Activated CD4-positive, alpha-beta memory T cell treated with anti-CD3 and anti-CD28 coated beads, Interleukin-2, amount 10 ng/mL, durations not matched to agents 7 days and 5 days (primary cell): ENCODE measurements around the gene HCN4. TPM values are rescaled to one million over a fixed set of nuclear protein-coding genes. Genes with fewer than 3 reads are reported as not detected.

Source experiments
- CTCF ChIA-PET: fragments of 350-600 bp; sonication (Branson Sonifier 250); formaldehyde crosslinking; loops from one replicate; lab custom pipeline; 2021; ENCODE audit warnings: antibody characterized with exemption, inconsistent platforms; lab: Charles Lee
- POLR2A ChIA-PET: fragments of 350-600 bp; sonication (Branson Sonifier 250); formaldehyde crosslinking; loops from one replicate; lab custom pipeline; 2021; ENCODE audit warnings: antibody characterized with exemption; lab: Charles Lee
- DNase-seq: peaks from one replicate; pipeline ENCODE4 v3.0.0-alpha.2; 2020
- H3K27ac Mint-ChIP-seq: one replicate; pipeline ENCODE4 v1.8.0; 2021; ENCODE audit warnings: mild to moderate bottlenecking, mixed read lengths
- H3K27me3 Mint-ChIP-seq: one replicate; pipeline ENCODE4 v1.8.0; 2021; ENCODE audit warnings: mixed read lengths
- H3K36me3 Mint-ChIP-seq: one replicate; pipeline ENCODE4 v1.8.0; 2021; ENCODE audit warnings: low read depth, mixed read lengths
- H3K4me1 Mint-ChIP-seq: one replicate; pipeline ENCODE4 v1.8.0; 2021; ENCODE audit warnings: mixed read lengths
- H3K4me3 Mint-ChIP-seq: one replicate; pipeline ENCODE4 v1.8.0; 2021; ENCODE audit warnings: mild to moderate bottlenecking, mixed read lengths
- H3K9me3 Mint-ChIP-seq: one replicate; pipeline ENCODE4 v1.8.0; 2021; ENCODE audit warnings: mixed read lengths
- total RNA-seq, 2 experiments: library from RNA; stranded (reverse); gene quantifications; one replicate each; pipeline ENCODE4 v1.2.3, GENCODE V29; 2021

The HCN4 gene
- total RNA-seq, 2 experiments from 2014 or later, result not detected

DNA sequence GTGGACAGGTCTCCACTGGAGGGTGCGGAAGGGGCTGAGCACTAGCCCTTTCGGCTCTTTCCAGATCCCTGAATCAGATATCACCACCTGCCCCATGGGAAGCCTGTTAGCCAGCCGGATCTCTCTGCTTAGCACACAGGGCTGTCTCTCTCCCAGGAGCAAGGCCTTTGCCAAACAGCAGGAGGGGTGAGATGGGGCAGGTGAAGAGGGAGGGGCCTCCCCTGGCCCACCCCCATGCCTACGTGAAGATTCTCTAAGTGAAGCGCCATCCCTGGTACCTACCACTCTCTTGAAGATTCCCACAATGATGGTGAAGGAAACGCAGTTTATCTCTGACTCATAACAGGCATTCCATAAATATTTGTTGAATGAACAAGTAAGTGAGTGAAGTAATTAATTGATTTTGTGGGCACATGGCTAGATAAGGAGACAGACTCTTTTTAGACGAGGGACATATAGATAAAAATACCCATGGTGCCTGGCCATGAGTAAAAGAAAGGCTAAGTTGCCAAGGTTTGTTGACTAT is 19.6 kb upstream of the HCN4 start:
- H3K9me3 Mint-ChIP-seq, result no peaks in the 10 kb centered on the region
- H3K4me1 Mint-ChIP-seq, result no peaks in the 10 kb centered on the region
- peaks cover 10% of the 10 kb centered on the region for H3K27me3 Mint-ChIP-seq
- CTCF ChIA-PET, result no interaction called here
- DNase-seq, result no peak
- H3K4me3 Mint-ChIP-seq, result no peak overlapping the region
- no peaks in the 10 kb centered on the region for H3K36me3 Mint-ChIP-seq
- H3K27ac Mint-ChIP-seq, result no peak overlapping the region
- POLR2A ChIA-PET, result no interaction called here

DNA sequence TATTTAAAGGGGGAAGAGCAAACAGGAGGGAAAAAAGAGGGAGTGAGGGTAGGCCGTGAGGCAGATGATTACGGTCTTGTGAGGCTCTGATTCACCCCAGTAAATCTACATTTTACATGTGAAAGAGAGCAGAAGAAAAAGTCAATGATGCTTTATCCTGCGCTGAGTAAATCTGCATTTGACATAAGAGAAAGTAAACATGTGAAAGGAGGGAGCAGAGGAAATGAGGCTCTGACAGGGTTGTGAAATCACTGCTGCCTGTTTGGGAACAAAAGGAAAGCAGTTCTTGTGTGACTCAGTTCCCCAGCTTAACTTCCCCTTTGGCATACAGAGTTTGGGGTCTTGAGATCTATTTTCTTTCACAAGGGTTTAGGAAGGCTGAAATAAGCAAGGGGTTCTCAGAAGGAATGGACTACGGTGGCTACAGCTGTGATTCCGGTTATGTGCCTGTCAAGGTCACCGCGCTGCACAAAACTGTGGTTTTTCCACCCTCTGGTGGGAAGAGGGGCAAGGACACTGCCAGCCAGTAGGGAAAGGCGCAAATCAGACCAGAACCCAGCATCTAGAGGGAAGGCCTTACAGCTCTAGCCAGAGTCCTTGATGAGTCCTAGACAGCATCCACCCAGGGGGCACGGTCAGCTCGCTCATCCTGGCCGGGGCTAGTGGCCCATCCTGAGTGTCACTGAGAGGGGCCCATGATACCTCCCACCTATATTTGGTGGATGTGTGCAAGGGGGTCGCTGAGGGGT is 18.9 kb upstream of the HCN4 start:
- no peak overlapping the region for H3K4me3 Mint-ChIP-seq
- DNase-seq, result no peak
- no peaks in the 10 kb centered on the region for H3K4me1 Mint-ChIP-seq
- H3K36me3 Mint-ChIP-seq, result no peaks in the 10 kb centered on the region
- no peak overlapping the region for H3K27ac Mint-ChIP-seq
- CTCF ChIA-PET, result no interaction called here
- H3K9me3 Mint-ChIP-seq, result no peaks in the 10 kb centered on the region
- peaks cover 10% of the 10 kb centered on the region for H3K27me3 Mint-ChIP-seq
- POLR2A ChIA-PET, result no interaction called here

DNA sequence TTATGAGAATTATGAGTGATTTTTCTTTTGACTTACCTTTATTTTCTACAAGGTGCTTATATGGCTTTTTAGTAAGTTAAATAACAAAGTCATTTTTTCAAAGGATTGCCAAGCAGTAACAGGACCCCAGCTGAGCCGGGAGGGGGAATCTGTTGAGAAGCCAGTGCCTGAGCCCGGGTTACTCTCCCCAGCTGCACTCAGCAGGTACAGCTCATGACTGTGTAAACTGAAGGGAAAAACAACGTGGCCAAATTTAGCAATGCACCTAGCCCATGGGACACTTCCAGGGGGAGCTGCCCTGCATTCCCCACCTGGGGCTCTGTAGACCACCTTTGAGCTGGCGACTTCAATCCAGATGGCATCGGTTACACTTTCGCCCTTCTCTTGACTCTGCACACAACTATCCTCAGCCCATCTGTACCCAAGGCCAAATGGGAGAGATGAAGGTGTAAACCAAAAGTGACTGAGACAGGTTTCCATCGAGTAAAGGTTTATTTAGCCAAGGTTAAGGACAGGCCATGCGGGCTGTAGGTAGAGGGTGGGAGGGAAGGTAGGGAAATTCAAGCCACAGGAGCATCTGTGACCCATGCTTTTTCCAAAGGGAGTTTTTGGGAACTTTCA is 18.2 kb upstream of the HCN4 start:
- Mint-ChIP-seq H3K36me3 (no peaks in the 10 kb centered on the region), H3K4me3 (no peak overlapping the region), H3K27ac (no peak overlapping the region), H3K4me1 (no peaks in the 10 kb centered on the region), H3K9me3 (no peaks in the 10 kb centered on the region), H3K27me3 (peaks cover 10% of the 10 kb centered on the region)
- ChIA-PET POLR2A (no interaction called here), CTCF (no interaction called here)
- no peak for DNase-seq

DNA sequence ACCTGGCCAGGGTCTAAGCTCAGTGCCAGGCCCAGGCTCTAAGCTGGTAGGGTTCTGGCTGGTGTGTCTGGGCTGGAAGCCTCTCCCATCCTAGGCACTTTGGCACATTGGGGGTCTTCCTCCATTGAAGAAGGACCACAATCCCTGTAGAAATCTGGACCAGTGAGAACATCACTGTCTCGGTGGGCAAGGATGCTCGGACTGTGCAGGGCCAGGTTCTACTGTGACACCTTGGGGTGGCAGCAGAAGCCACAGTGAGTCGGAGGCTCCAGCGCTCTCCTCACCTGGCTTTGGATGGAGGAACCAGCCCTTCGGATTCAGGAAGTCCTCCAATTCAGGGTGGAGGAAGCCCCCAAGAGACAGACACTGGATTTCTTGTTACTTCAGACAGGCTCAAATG is 17.5 kb upstream of the HCN4 start:
- H3K36me3 Mint-ChIP-seq, result no peaks in the 10 kb centered on the region
- no peak for DNase-seq
- H3K27me3 Mint-ChIP-seq, result peaks cover 16% of the 10 kb centered on the region
- POLR2A ChIA-PET, result no interaction called here
- H3K4me1 Mint-ChIP-seq, result no peaks in the 10 kb centered on the region
- H3K4me3 Mint-ChIP-seq, result no peak overlapping the region
- no peaks in the 10 kb centered on the region for H3K9me3 Mint-ChIP-seq
- no peak overlapping the region for H3K27ac Mint-ChIP-seq
- CTCF ChIA-PET, result no interaction called here

DNA sequence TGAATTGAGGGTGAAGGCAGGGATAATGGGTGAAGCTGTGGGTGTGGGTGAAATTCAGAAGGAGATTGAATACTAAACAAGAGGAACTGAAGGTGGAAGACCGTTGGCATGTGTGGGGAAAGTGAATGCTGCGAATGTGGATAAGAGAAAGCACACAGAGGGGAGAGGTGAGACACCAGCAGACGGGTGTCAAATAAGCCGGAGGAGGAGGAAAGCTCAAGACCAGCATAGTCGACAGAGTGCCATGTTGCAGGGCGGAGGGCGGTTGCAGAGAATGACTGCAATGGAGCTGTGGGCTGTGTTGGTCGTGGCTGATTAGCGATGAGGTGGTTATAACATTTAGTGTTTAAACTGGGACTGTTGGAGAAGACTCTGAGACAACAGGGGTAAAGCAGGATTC is 16.4 kb upstream of the HCN4 start:
- Mint-ChIP-seq H3K36me3 (no peaks in the 10 kb centered on the region), H3K27ac (no peak overlapping the region), H3K4me1 (no peaks in the 10 kb centered on the region), H3K27me3 (peaks cover 21% of the 10 kb centered on the region), H3K4me3 (no peak overlapping the region), H3K9me3 (no peaks in the 10 kb centered on the region)
- DNase-seq, result no peak
- CTCF ChIA-PET, result no interaction called here
- POLR2A ChIA-PET, result no interaction called here

DNA sequence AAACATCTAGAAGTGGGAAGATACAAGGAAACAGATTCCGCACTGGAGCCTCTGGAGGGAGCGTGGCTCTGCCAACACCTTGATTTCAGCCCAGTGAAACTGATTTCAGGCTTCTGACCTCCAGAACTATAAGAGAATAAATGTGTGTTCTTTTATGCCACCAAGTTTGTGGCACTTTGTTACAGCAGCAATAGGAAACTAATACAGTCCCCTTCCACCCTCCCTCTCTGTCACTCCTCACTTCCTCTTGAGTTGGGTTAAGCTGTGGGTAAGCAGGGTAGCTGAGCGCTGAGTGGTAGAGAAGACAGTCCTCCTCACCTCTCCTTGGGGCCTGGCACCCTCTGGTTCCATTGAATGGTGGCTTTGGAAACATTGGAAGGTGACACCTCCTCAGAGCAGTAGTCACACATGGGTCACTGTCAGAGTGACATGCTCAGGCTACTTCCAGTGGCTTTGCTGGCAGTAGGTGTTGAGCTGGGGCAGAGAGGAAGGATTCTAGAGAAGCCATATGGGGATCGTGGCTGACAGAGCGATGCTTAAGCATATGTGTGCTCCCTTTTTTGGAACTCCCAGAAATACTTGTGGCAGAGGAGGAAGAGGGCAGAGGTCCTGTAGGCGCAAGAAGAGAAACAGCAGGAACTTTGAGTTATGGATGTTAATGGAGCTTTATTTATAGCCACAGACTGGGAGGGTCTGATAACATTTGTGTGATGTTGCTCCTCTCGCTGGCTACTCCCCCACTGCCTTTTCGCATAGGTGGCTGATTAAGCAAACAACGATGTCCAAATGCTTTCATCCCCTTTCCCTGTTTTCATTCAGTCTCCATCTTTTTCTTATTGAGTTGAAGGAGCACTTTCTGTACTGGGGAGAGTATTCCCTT is 14.8 kb upstream of the HCN4 start:
- H3K27ac Mint-ChIP-seq, result no peak overlapping the region
- H3K9me3 Mint-ChIP-seq, result no peaks in the 10 kb centered on the region
- H3K36me3 Mint-ChIP-seq, result no peaks in the 10 kb centered on the region
- H3K4me3 Mint-ChIP-seq, result no peak overlapping the region
- H3K27me3 Mint-ChIP-seq, result peaks cover 25% of the 10 kb centered on the region
- H3K4me1 Mint-ChIP-seq, result no peaks in the 10 kb centered on the region
- DNase-seq, result no peak
- ChIA-PET POLR2A (interaction anchor here (0.6 kb wide), 1 partner anchor 32 kb away, joined by 3 read pairs; no protein-coding TSS in a partner anchor), CTCF (no interaction called here)

DNA sequence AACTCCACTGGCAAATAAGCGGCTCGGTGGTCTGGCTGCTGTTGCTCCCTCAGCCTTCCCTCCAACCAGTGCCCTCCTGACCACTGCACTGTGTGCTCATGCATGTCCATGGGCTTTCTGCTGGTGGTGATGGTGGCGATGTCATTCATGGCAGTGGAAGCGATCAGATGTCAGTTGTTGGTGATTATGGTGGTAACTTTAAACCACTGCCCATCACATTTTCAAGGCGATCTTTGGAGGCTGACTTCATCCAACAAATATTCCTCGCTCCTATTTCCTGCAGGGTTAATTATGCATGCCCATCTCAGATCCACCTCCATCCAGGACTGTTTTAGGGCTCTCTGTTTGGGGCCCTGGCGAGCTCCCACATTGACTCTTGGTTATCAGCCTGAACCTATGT is 13.4 kb upstream of the HCN4 start:
- Mint-ChIP-seq H3K4me1 (no peaks in the 10 kb centered on the region), H3K27me3 (peaks cover 25% of the 10 kb centered on the region), H3K4me3 (no peak overlapping the region), H3K9me3 (no peaks in the 10 kb centered on the region), H3K36me3 (no peaks in the 10 kb centered on the region), H3K27ac (no peak overlapping the region)
- no peak for DNase-seq
- CTCF ChIA-PET, result no interaction called here
- POLR2A ChIA-PET, result no interaction called here

DNA sequence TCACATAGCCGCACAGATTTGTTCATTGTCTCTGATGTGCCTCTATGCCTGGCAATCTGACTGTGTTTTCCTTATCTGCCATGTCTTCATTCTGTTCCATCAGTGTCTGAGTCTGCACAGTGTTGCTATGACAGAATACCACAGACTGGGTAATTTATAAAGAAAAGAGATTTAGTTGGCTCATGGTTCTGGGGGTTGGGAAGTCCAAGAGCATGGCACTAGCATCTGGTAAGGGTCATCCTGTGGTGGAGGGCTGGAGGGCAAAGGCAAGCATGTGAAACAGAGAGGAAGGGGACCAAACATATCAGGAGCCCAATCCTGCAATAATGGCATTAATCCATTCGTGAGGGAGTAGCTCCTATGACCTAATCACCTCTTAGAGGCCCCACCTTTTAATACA is 11.9 kb upstream of the HCN4 start:
- Mint-ChIP-seq H3K27ac (no peak overlapping the region), H3K36me3 (no peaks in the 10 kb centered on the region), H3K4me3 (no peak overlapping the region), H3K9me3 (peaks cover 5% of the 10 kb centered on the region), H3K4me1 (no peaks in the 10 kb centered on the region), H3K27me3 (peaks cover 23% of the 10 kb centered on the region)
- ChIA-PET CTCF (no interaction called here), POLR2A (no interaction called here)
- no peak for DNase-seq

DNA sequence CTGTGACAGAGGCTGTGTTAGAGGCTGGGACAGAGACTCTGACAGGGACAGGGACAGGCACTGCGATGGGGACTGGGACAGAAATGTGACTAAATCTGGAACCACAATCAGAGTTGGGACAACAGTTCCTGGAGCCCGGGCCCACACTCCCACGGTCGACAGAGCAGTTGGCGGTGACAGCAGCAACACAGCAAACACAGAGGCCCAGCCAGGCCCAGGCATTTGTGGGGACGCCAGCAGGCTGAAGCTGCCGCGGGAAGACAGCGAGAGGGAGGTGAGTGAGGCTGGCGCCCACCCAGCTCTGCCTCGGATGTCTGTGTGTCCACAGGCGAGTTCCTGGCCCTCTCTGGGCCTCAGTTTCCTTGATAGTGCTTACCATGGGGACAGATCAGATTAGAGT is 9.3 kb upstream of the HCN4 start:
- ChIA-PET CTCF (no interaction called here), POLR2A (no interaction called here)
- H3K27ac Mint-ChIP-seq, result no peak overlapping the region
- H3K36me3 Mint-ChIP-seq, result no peaks in the 10 kb centered on the region
- H3K27me3 Mint-ChIP-seq, result peaks cover 15% of the 10 kb centered on the region
- no peak for DNase-seq
- H3K4me3 Mint-ChIP-seq, result no peak overlapping the region
- H3K4me1 Mint-ChIP-seq, result no peaks in the 10 kb centered on the region
- H3K9me3 Mint-ChIP-seq, result peaks cover 5% of the 10 kb centered on the region

DNA sequence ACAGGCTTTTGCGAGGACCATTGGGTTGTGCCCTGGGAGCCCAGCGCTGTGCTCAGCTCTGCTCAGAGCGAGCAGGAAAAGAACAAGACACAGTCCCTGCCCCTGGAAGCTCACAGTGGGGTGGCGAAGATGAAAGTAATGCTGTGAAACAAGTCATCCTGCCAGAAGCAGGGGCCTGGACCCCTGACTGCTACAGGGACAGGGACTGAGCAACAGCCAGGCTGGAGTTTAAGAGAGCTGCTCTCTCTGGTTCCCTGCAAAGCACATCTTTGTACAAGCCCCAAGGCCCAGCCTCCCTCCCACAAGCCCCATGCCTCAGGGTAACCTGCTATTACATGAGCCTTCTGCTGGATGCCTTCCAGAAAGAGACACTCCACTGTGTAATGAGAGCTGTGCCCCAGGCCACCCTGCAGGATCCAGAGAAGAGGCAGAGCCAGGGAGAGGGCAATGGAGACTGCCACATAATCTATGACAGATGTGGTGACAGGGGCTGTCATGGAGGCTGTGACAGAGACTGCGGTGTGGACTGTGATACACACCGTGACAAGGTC is 7.1 kb upstream of the HCN4 start:
- CTCF ChIA-PET, result no interaction called here
- POLR2A ChIA-PET, result no interaction called here

DNA sequence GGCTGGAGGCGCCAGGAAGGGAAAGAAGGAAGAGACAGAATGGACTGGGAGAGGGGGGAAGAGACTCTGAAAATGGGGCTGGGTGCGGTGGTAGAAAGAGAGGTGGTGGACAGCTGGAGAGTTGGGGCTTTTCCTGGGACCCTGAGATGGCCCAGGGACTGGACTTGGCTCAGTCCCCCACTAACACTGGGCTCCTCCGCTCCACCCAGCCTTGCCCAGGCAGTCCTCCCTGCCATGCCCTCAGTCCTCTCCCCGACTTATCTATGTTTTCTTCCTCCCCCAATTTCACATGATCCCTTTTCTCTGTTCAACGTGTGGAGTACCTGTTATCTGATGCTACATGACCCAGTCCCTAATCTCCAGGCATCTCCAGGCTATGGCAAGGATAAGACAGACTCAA is 6.3 kb upstream of the HCN4 start:
- Mint-ChIP-seq H3K36me3 (no peaks in the 10 kb centered on the region), H3K4me3 (no peak overlapping the region), H3K27ac (no peak overlapping the region), H3K9me3 (peaks cover 5% of the 10 kb centered on the region), H3K27me3 (peaks cover 27% of the 10 kb centered on the region), H3K4me1 (peaks cover 2% of the 10 kb centered on the region)
- DNase-seq, result no peak
- ChIA-PET POLR2A (no interaction called here), CTCF (no interaction called here)

More for the DNA sequence above, 7.1 kb upstream of the HCN4 start:
- Mint-ChIP-seq H3K36me3 (no peaks in the 10 kb centered on the region), H3K4me1 (no peaks in the 10 kb centered on the region), H3K27ac (no peak overlapping the region), H3K4me3 (no peak overlapping the region), H3K9me3 (peaks cover 5% of the 10 kb centered on the region), H3K27me3 (peaks cover 22% of the 10 kb centered on the region)
- no peak for DNase-seq

DNA sequence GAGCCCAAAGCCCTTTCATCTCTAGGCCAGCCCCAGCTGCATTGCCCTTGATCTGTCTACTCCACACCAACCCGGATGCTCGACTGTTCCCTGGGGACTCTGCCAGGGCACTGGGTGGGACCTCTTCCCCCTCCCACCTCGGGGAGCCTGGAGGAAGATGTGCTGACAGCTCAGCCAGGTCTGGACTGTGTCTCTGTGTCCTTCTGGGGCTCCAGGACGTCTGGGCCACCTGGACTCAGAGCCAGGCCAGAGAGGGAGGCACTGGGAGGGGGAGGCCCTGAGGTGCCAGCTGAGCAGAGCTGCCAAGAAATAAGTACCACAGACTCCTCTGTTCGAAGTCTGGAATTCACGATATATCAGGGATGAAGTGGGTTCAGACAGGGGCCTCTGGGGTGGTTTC is 5.8 kb upstream of the HCN4 start:
- DNase-seq, result no peak
- Mint-ChIP-seq H3K4me1 (peaks cover 5% of the 10 kb centered on the region), H3K27ac (no peak overlapping the region), H3K27me3 (peaks cover 28% of the 10 kb centered on the region), H3K4me3 (no peak overlapping the region), H3K36me3 (no peaks in the 10 kb centered on the region), H3K9me3 (peaks cover 5% of the 10 kb centered on the region)
- ChIA-PET POLR2A (no interaction called here), CTCF (no interaction called here)

DNA sequence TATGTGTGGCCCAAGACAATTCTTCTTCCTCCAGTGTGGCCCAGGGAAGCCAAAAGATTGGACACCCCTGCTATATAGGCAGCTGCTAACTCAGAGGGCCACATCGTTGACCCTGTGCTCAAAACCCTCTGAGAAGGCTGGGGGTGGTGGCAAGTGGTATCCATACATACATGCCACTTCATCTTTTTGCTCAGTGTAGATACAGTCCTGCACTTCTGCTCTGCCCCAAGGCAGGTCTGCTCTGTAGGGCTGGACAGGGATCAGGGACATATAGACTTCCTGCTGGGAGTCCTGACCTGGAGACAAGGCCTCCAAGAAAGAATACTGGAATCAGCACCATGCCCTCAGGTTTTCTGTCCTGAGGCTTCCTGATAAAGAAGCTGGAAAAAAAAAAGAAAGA is 4.5 kb upstream of the HCN4 start:
- no peak overlapping the region for H3K4me3 Mint-ChIP-seq
- no peaks in the 10 kb centered on the region for H3K36me3 Mint-ChIP-seq
- DNase-seq, result no peak
- peaks cover 5% of the 10 kb centered on the region for H3K9me3 Mint-ChIP-seq
- H3K27me3 Mint-ChIP-seq, result peaks cover 34% of the 10 kb centered on the region
- ChIA-PET CTCF (no interaction called here), POLR2A (no interaction called here)
- H3K4me1 Mint-ChIP-seq, result peaks cover 5% of the 10 kb centered on the region
- no peak overlapping the region for H3K27ac Mint-ChIP-seq
